Calu3 (cell line): ENCODE results near the gene ZC3HAV1. TPM values are rescaled to one million over a fixed set of nuclear protein-coding genes. Genes with fewer than 3 reads are reported as not detected.
A peak's percentile ranks its signal among the peaks of the same experiment; 100 is the strongest.

Source experiments
- BruUV-seq: library from RNA; stranded (reverse); fragments of 400-500 nt; replicated peaks from 2 replicates; lab custom pipeline; 2021; lab: Mats Ljungman, UMichigan
- CTCF ChIA-PET: fragments of 300-600 bp; sonication (Branson Sonifier 250); formaldehyde crosslinking; loops from one replicate; lab custom pipeline; 2022; ENCODE audit warnings: antibody characterized with exemption; lab: Charles Lee
- DNase-seq: peaks from one replicate; pipeline ENCODE4 v3.0.0; 2022
- H3K27ac Mint-ChIP-seq: one replicate; pipeline ENCODE4 v1.8.0; 2022; ENCODE audit warnings: mixed read lengths; ENCODE audit not compliant: unreplicated experiment
- H3K27me3 Mint-ChIP-seq: one replicate; pipeline ENCODE4 v1.8.0; 2022; ENCODE audit warnings: mixed read lengths; ENCODE audit not compliant: unreplicated experiment
- H3K36me3 Mint-ChIP-seq: one replicate; pipeline ENCODE4 v1.8.0; 2022; ENCODE audit warnings: mild to moderate bottlenecking, moderate library complexity, mixed read lengths; ENCODE audit not compliant: insufficient read depth, unreplicated experiment
- H3K4me1 Mint-ChIP-seq: one replicate; pipeline ENCODE4 v1.8.0; 2022; ENCODE audit warnings: mild to moderate bottlenecking, low read depth, mixed read lengths; ENCODE audit not compliant: unreplicated experiment
- H3K4me3 Mint-ChIP-seq: one replicate; pipeline ENCODE4 v1.8.0; 2022; ENCODE audit warnings: mild to moderate bottlenecking, low read depth, moderate library complexity, mixed read lengths; ENCODE audit not compliant: unreplicated experiment
- H3K9me3 Mint-ChIP-seq: one replicate; pipeline ENCODE4 v1.8.0; 2022; ENCODE audit warnings: low read depth, mixed read lengths; ENCODE audit not compliant: unreplicated experiment
- intact Hi-C: fragments of 100-400 bp; cut with micrococcal nuclease; formaldehyde crosslinking; loops from one replicate; pipeline ENCODE4 v1.10.0; 2022; ENCODE audit not compliant: unreplicated experiment
- total RNA-seq: library from RNA; stranded (reverse); gene quantifications from 2 replicates; pipeline ENCODE4 v1.2.3, GENCODE V29; 2022
- TF ChIP-seq, protein P1 (sequence below): fragments of 200-600 bp; IDR thresholded peaks from one replicate; pipeline ENCODE4 v1.8.0; 2022; ENCODE audit warnings: antibody characterized with exemption; ENCODE audit not compliant: unreplicated experiment

The ZC3HAV1 gene
- total RNA-seq, 1 experiment from 2014 or later = 63.4 TPM

DNA sequence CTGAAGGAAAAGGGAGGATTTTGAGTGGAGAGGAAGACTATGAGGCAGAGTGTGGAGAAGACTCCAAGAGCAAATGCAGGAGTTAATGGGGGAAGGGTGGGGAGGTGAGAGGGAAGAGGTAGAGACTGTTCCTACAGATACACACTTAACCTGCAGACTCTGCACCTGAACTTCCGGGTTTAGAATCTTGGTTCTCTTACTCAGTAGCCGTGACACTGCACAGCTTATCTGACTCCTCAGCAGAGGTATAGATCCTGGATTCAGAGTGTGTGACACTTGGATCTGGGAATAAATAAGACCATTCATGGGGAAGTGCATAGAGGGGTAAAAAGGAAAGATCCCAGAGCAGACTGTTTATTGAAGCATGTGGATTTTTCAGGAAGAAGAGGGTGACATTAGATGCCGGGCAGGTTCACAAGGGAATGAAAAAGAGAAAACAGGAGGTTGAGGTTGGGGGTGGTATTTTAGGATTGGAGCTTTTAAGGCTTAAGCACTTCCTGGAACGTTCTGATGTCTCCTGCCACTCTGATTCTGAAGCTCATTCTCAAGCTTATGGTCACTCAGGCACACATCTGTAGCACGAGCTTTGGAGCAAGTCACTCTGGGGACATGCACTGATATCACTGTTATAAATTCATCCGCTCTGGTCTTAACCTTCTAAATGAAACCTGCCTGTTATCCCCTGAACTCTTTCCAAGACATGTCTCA, 68.0 kb downstream of the ZC3HAV1 start:
- no peaks in the 10 kb centered on the region for H3K27me3 Mint-ChIP-seq
- no TSS peak for BruUV-seq
- TF ChIP-seq, protein P1, sequence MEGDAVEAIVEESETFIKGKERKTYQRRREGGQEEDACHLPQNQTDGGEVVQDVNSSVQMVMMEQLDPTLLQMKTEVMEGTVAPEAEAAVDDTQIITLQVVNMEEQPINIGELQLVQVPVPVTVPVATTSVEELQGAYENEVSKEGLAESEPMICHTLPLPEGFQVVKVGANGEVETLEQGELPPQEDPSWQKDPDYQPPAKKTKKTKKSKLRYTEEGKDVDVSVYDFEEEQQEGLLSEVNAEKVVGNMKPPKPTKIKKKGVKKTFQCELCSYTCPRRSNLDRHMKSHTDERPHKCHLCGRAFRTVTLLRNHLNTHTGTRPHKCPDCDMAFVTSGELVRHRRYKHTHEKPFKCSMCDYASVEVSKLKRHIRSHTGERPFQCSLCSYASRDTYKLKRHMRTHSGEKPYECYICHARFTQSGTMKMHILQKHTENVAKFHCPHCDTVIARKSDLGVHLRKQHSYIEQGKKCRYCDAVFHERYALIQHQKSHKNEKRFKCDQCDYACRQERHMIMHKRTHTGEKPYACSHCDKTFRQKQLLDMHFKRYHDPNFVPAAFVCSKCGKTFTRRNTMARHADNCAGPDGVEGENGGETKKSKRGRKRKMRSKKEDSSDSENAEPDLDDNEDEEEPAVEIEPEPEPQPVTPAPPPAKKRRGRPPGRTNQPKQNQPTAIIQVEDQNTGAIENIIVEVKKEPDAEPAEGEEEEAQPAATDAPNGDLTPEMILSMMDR = no peak
- no peak for DNase-seq
- no peak overlapping the region for H3K4me3 Mint-ChIP-seq
- no peaks in the 10 kb centered on the region for H3K9me3 Mint-ChIP-seq
- H3K27ac Mint-ChIP-seq = no peak overlapping the region
- intact Hi-C loops = no loop called here
- H3K4me1 Mint-ChIP-seq = peaks cover 37% of the 10 kb centered on the region
- CTCF ChIA-PET = interaction anchor here (1.0 kb wide), 1 partner anchor 13 kb away, joined by 4 read pairs; no protein-coding TSS in a partner anchor
- H3K36me3 Mint-ChIP-seq = peaks cover 18% of the 10 kb centered on the region

DNA sequence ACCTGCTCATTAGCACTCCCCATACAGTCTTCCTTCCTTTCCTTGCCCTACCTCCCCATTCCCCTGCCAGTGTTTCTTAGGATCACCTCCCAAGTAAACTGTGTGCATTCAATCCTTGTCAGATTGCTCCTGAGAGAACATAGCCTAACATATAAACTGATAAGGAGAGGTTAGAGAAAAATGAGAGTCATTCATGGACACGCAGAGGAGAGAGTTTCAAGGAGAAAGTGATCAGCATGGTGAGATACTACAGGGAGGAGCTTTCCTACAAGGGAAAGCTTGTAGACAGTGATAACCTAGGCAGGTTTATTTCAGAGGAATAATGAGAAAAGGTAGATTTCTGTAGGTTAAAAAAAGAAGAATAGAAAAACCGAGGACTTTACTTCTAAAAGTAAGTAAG, 70.8 kb downstream of the ZC3HAV1 start:
- no peak for DNase-seq
- H3K36me3 Mint-ChIP-seq = peaks cover 24% of the 10 kb centered on the region
- H3K9me3 Mint-ChIP-seq = no peaks in the 10 kb centered on the region
- TF ChIP-seq, protein P1 = no peak
- intact Hi-C loops = no loop called here
- no TSS peak for BruUV-seq
- peaks cover 40% of the 10 kb centered on the region for H3K4me1 Mint-ChIP-seq
- no peaks in the 10 kb centered on the region for H3K27me3 Mint-ChIP-seq
- no peak overlapping the region for H3K4me3 Mint-ChIP-seq
- no peak overlapping the region for H3K27ac Mint-ChIP-seq
- CTCF ChIA-PET = no interaction called here

DNA sequence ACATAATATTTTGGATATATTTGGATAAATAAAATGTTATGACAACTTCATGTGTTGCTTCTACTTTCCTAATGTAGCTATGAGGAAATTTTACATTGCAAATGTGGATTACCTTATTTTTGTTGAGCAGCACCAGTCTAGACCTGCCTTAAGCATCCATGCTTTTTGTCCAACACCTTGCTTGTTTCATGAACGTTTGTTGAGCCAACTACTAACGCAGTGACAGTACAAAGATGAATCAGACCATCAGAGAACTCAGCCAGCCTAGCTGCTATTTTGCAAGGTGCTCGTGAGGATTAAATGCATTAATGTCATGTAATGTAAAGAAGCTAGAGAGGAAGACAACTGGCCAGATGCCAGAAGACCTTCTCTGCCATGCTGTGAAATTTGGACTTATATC, 72.6 kb downstream of the ZC3HAV1 start:
- DNase-seq = no peak
- intact Hi-C loops = no loop called here
- Mint-ChIP-seq H3K36me3 (peaks cover 28% of the 10 kb centered on the region), H3K27me3 (no peaks in the 10 kb centered on the region), H3K27ac (no peak overlapping the region), H3K4me3 (no peak overlapping the region), H3K4me1 (peaks cover 39% of the 10 kb centered on the region), H3K9me3 (no peaks in the 10 kb centered on the region)
- BruUV-seq = no TSS peak
- CTCF ChIA-PET = no interaction called here
- TF ChIP-seq, protein P1 = no peak

DNA sequence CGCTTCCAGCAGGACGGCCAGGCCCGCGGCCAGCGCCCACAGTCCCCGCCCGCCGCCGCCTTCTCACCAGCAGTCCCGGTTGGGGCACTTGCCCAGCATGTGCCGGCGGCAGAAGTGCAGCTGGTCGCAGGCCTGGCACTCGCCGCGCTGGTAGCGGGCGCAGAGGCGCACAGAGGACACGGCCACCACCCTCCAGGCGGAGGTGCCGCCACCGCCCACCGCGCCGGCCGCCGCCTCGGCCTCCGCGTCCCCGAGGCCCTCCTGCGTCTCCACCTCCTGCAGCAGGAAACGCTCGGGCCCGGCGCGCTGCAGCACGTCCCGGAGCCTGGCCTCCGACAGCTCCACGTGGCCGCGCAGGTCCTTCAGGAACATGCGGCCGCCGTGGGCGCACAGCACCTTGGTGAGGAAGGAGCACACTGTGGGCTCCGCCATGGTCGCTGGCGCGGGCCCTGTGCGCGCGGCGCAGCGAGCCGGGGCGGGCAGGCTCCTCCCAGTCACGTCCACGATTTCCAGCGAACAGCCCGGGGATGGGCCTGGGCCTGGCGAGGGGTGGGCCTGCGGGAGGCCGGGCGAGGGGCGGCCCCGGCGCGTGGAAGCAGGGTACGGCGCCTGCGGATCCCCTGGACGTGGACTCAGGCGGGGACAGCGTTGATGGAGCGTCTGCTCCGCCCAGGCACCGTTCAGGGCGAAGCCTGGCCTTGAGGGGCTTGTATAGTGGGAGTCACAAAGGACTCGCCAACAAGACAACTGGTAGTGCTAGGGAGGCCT, 73.8 kb downstream of the ZC3HAV1 start, which contains the start of gene ZC3HAV1L:
ZC3HAV1L (minus strand) TSS at position 457 of the 768 bp plus-strand sequence; CDS start at position 432, 25 bp downstream.
- TF ChIP-seq, protein P1 = no peak
- no peaks in the 10 kb centered on the region for H3K27me3 Mint-ChIP-seq

More for the DNA sequence above, 73.8 kb downstream of the ZC3HAV1 start, which contains the start of gene ZC3HAV1L:
- Mint-ChIP-seq H3K9me3 (no peaks in the 10 kb centered on the region), H3K36me3 (peaks cover 32% of the 10 kb centered on the region), H3K27ac (no peak within 1 kb of the TSS), H3K4me1 (peaks cover 28% of the 10 kb centered on the region), H3K4me3 (peak within 1 kb of the TSS; percentile 78)
- no TSS peak for BruUV-seq
- peak; percentile 71 for DNase-seq
- CTCF ChIA-PET = interaction anchor here (1.2 kb wide), 1 partner anchor 10 kb away, joined by 5 read pairs; no protein-coding TSS in a partner anchor
- intact Hi-C loops = no loop called here
